ENCODE measurements around the gene FGD2. TPM values are rescaled to one million over a fixed set of nuclear protein-coding genes. Genes with fewer than 3 reads are reported as not detected.
A peak's percentile ranks its signal among the peaks of the same experiment; 100 is the strongest.

Gene FGD2
- total and polyA plus RNA-seq, 4 donors: 20.4 to 76.7 (median 40.1) TPM

DNA sequence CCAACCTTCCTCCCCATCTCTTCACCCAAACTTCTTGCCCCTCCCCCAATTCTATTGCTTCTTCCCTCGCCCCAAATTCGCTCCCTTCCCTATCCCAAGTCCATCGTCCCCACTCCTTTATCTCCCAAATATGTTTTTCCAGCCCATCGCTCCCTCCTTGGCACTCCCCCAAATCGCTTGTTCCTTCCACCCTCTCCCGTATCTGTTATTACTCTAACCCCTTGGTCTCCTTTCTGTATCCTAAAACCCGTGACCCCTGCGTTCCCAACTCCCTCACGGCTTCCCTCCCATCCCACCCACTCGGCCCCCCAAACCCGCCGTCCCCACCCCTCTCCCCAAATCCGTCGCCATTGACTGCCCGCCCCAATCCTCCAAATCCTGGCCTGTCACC lies 20.0 kb upstream of the FGD2 start:
- Histone ChIP-seq H3K4me1 (ENCODE audit: control insufficient read depth in 5 of 5, insufficient read depth in 5 of 5, low read length in 5 of 5) (peaks cover 7 to 24% (median 15%) of the 10 kb centered on the region in 5 donors), H3K4me3 (peak overlapping the region; percentile 100), H3K9me3 (ENCODE audit: control insufficient read depth in 4 of 4, insufficient read depth in 3 of 4, low read length in 3 of 4) (no peaks in the 10 kb centered on the region), H3K9ac (ENCODE audit: insufficient read depth in 1 of 2, low read length in 2 of 2) (peak overlapping the region; percentile 72 to 73), H3K27ac (ENCODE audit: low read depth in 1 of 2, low read length in 1 of 2) (peak overlapping the region; percentile 95 to 98), H3K27me3 (ENCODE audit: control insufficient read depth in 3 of 3, insufficient read depth in 3 of 3, low read length in 2 of 3) (no peaks in the 10 kb centered on the region), H3K36me3 (ENCODE audit: control insufficient read depth in 4 of 4, insufficient read depth in 4 of 4, low read length in 4 of 4) (peaks cover 0 to 5% (median 4%) of the 10 kb centered on the region in 4 donors)
- no peak for ATAC-seq (ENCODE audit: insufficient read depth, low FRiP score)
- DNase-seq: peak in 2 of 3 donors; percentile 38 to 56
- TF ChIP-seq, protein P1, sequence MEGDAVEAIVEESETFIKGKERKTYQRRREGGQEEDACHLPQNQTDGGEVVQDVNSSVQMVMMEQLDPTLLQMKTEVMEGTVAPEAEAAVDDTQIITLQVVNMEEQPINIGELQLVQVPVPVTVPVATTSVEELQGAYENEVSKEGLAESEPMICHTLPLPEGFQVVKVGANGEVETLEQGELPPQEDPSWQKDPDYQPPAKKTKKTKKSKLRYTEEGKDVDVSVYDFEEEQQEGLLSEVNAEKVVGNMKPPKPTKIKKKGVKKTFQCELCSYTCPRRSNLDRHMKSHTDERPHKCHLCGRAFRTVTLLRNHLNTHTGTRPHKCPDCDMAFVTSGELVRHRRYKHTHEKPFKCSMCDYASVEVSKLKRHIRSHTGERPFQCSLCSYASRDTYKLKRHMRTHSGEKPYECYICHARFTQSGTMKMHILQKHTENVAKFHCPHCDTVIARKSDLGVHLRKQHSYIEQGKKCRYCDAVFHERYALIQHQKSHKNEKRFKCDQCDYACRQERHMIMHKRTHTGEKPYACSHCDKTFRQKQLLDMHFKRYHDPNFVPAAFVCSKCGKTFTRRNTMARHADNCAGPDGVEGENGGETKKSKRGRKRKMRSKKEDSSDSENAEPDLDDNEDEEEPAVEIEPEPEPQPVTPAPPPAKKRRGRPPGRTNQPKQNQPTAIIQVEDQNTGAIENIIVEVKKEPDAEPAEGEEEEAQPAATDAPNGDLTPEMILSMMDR (IDR thresholded peaks at IDR 0.05; ENCODE audit: control extremely low read depth, extremely low read depth): no peak
- WGBS, 2 donors: 0 to 1% methylated on average over 15 of the region's 15 CpGs

GRCh38 chr6:36985808-36986703 lies 19.4 kb upstream of the FGD2 start, which contains the start of gene MTCH1:
MTCH1 (minus strand) TSS chr6:36986196; CDS start chr6:36986173, 23 bp downstream.
- no peaks in the 10 kb centered on the region for H3K9me3 ChIP-seq (ENCODE audit: control insufficient read depth in 4 of 4, insufficient read depth in 3 of 4, low read length in 3 of 4)
- peak; percentile 92 to 96 (median 94) for DNase-seq
- peaks cover 0 to 4% (median 3%) of the 10 kb centered on the region in 4 donors for H3K36me3 ChIP-seq (ENCODE audit: control insufficient read depth in 4 of 4, insufficient read depth in 4 of 4, low read length in 4 of 4)
- H3K27me3 ChIP-seq (ENCODE audit: control insufficient read depth in 3 of 3, insufficient read depth in 3 of 3, low read length in 2 of 3): no peaks in the 10 kb centered on the region
- WGBS, 2 donors: 0 to 1% methylated on average over 76 to 101 of the region's 101 CpGs
- H3K27ac ChIP-seq (ENCODE audit: low read depth in 1 of 2, low read length in 1 of 2): peak within 1 kb of the TSS; percentile 95 to 98
- ATAC-seq (ENCODE audit: insufficient read depth, low FRiP score): peak; percentile 95
- H3K4me1 ChIP-seq (ENCODE audit: control insufficient read depth in 5 of 5, insufficient read depth in 5 of 5, low read length in 5 of 5): peaks cover 7 to 24% (median 14%) of the 10 kb centered on the region in 5 donors
- peak within 1 kb of the TSS; percentile 93 to 94 for H3K9ac ChIP-seq (ENCODE audit: insufficient read depth in 1 of 2, low read length in 2 of 2)
- H3K4me3 ChIP-seq: peak within 1 kb of the TSS; percentile 100
- TF ChIP-seq, protein P1 (IDR thresholded peaks at IDR 0.05; ENCODE audit: control extremely low read depth, extremely low read depth): no peak

DNA sequence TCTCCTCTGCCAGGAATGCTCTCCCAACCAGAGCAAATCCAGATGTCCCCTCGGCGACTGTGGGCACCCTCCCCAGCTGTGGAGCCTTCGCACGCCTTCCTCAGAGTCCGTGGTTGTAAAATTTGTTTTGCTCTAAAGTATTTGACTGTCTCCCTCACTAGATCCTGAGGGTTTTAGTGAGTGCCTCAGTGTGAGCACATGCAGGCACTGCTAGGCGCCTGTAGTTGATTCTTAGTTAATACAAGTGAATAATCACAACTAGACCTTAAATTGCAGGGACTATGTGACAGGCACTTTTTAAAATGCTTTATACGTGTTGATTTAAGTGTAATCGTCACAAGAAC lies 18.8 kb upstream of the FGD2 start:
- H3K4me1 ChIP-seq (ENCODE audit: control insufficient read depth in 5 of 5, insufficient read depth in 5 of 5, low read length in 5 of 5): peaks cover 7 to 24% (median 14%) of the 10 kb centered on the region in 5 donors
- ATAC-seq (ENCODE audit: insufficient read depth, low FRiP score): no peak
- TF ChIP-seq, protein P1 (IDR thresholded peaks at IDR 0.05; ENCODE audit: control extremely low read depth, extremely low read depth): no peak
- no peak for DNase-seq
- H3K9me3 ChIP-seq (ENCODE audit: control insufficient read depth in 4 of 4, insufficient read depth in 3 of 4, low read length in 3 of 4): no peaks in the 10 kb centered on the region
- H3K27ac ChIP-seq (ENCODE audit: low read depth in 1 of 2, low read length in 1 of 2): peak overlapping the region; percentile 95 to 98
- H3K4me3 ChIP-seq: peak overlapping the region; percentile 100
- H3K36me3 ChIP-seq (ENCODE audit: control insufficient read depth in 4 of 4, insufficient read depth in 4 of 4, low read length in 4 of 4): peaks cover 0 to under 1% (median 0%) of the 10 kb centered on the region in 4 donors
- no peaks in the 10 kb centered on the region for H3K27me3 ChIP-seq (ENCODE audit: control insufficient read depth in 3 of 3, insufficient read depth in 3 of 3, low read length in 2 of 3)
- peak overlapping the region; percentile 93 to 94 for H3K9ac ChIP-seq (ENCODE audit: insufficient read depth in 1 of 2, low read length in 2 of 2)
- 1 to 3% methylated on average over 8 of the region's 8 CpGs for WGBS, 2 donors
